ENCODE measurements around the gene IL13.
"Not testable (repeated sequence)": the region's sequence is repeated elsewhere in the genome, so short reads cannot be mapped to it uniquely, and the experiment has no call there.

The IL13 gene

DNA sequence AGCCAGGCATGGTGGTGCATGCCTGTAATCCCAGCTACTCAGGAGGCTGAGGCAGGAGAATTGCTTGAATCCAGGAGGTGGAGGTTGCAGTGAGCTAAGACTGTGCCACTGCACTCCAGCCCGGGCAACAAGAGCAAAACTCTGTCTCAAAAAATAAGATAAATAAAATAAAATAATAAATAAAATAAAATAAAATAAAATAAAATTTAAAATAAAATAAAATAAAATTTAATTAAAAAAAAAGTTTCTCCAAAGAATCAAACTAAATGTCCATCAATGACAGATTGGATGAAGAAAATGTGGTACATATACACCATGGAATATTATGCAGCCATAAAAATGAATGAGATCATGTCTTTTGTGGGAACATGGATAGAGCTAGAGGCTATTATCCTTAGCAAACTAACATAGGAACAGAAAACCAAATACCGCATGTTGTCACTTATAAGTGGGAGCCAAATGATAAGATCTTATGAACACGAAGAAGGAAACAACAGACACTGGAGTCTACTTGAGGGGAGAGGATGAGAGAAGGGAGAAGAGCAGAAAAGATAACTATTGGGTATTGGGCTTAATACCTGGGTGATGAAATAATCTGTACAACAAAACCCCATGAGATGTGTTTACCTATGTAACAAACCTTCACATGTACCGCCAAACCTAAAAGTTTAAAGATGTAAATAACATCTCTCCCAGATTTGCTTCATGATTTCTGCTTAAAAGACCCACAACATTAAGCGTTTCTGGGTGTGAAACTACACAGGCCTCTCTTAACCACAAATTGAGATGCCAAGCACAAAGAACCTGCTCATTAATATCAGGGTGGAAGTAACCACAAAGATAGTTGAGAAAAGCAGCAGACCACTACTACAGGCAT, 34.0 kb downstream of the IL13 start:
- DNase-seq: not testable (repeated sequence)

DNA sequence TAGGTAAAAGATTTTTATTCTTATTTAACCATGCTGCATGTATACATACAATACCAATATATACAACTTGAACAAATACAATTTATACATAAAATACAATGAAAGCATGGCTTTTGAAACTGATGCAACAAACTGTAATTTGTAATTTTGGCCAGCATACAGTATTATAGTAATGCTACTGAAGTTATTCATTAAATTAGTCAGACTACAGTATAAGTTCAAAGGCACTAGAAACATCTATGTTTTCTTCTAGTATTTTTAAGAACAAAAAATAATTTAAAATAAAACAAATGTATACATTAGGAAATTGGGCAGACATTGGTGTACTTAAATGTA, 34.6 kb downstream of the IL13 start:
- DNase-seq: no peak

DNA sequence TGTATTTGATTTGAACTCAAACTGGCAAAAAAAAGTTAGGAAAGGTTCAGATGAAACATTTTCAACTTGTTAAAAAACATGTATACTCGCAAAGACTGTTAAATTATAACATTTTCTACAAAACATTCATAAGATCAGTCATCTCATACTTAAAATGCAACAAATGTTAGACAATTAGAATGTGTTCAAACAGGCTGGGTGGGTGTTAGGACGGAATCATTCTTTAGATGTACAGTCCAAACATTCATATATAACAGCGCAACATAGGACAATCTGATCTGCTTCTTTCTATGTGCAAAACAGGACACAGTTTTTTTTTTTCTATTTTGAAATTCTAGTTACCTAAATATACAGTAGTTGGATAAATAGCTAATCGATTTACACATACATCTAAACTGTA, 38.0 kb downstream of the IL13 start:
- no peak for DNase-seq

DNA sequence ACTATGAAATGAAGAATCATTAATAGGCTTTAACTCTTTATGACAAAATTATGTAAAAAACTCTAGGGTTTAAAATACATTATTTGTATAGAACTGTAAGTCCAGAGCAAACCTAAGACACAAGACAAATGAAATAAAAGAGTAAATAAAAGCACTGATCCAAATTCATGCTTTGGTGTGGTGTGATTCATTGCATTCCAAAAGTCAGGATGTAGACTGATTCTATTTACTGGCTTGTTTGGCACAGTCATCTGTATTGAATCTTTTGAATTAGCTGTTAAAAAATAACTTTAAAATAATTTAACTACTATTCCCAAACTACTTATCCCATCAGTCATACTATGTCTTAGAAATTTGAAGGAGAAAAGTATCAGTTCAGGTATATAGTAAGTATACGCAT, 46.9 kb downstream of the IL13 start:
- no peak for DNase-seq

DNA sequence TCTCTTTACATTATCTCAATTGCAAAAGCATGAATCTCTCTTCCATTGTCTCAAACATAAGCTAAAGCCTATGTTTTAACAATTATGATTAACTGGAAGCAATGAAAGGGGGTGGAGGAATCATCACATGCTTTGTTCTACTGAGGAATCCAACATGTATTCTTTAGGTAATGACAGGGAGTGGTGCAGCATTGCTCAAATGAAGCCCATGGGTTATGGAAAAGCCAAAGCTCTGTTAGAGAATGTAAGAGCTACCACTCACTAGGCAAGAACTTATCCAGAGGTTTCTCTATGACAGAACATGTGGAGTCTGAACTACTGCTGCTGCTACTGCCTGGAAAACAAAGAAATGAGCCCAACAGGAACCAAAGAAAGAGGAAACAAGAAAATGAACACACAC, 50.7 kb downstream of the IL13 start:
- DNase-seq: no peak
